Measurements from ENCODE around the gene PTGDR2.

Gene PTGDR2
- long read RNA-seq, transcript PTGDR2-201 (2 exons, 2,895 nt), result major isoform, 5 of 5 reads
- long read RNA-seq, partial matches to known transcripts, result 0 of 5 reads
- long read RNA-seq, other reads (novel, unspliced or antisense), result 0 of 5 reads

DNA sequence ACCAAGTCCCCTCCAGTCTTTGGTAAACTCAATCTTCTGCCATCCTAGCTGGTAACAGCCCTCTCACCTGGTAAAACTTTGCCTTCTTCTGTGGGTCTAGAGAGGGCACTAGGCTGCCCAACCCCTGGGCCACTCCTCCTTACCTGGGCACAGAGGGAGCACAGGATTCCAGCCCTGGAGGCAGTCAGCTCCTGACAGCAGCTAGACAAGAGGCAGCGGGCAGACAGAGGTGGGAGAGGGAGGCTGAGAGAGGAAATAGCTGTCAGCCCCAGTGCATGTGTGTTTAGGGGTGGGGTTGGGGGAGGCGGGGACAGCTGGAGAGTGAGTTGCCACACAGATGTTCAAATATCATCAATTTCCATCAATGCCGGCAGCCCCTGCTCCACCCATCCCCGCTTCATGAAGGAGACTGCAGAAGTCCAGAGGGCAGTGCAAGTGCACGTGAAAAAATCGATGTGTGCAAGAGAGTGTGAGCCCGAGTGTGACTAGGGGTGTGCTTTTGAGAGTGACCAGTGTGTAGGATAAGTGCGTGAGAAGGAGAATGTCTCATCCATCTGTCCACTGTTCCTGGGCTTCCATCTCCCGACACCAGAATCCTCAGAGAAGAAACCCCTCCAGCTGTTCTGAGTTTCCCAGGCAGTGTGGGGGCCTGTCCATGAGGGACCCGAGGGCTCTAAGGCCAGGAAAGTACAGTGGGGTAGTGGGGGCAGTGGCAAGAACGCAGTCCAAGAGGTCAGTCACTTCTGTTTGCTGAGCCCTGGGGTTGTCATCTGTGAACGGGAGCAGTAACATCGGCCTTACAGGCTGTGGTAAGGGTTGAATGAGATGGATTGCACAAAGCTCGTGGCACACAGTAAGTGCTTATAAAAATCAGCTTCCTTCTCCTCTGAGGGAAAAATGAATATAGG lies at the start of gene PTGDR2:
PTGDR2 (minus strand) TSS at position 225 of the 908 bp plus-strand sequence. CDS start 2,228 bp downstream, outside the sequence.
- no peak for DNase-seq (ENCODE audit: low read depth in 1 of 2, low spot score in 1 of 2)
- TF ChIP-seq SPI1 (IDR thresholded peaks at IDR 0.05; ENCODE audit: borderline replicate concordance, low read depth) (no peak), POLR2AphosphoS5 (IDR thresholded peaks at IDR 0.05; ENCODE audit: low read depth) (no peak), GABPA (IDR thresholded peaks at IDR 0.05; ENCODE audit: low read depth) (no peak)
- TF ChIP-seq, protein P1, sequence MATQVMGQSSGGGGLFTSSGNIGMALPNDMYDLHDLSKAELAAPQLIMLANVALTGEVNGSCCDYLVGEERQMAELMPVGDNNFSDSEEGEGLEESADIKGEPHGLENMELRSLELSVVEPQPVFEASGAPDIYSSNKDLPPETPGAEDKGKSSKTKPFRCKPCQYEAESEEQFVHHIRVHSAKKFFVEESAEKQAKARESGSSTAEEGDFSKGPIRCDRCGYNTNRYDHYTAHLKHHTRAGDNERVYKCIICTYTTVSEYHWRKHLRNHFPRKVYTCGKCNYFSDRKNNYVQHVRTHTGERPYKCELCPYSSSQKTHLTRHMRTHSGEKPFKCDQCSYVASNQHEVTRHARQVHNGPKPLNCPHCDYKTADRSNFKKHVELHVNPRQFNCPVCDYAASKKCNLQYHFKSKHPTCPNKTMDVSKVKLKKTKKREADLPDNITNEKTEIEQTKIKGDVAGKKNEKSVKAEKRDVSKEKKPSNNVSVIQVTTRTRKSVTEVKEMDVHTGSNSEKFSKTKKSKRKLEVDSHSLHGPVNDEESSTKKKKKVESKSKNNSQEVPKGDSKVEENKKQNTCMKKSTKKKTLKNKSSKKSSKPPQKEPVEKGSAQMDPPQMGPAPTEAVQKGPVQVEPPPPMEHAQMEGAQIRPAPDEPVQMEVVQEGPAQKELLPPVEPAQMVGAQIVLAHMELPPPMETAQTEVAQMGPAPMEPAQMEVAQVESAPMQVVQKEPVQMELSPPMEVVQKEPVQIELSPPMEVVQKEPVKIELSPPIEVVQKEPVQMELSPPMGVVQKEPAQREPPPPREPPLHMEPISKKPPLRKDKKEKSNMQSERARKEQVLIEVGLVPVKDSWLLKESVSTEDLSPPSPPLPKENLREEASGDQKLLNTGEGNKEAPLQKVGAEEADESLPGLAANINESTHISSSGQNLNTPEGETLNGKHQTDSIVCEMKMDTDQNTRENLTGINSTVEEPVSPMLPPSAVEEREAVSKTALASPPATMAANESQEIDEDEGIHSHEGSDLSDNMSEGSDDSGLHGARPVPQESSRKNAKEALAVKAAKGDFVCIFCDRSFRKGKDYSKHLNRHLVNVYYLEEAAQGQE (IDR thresholded peaks at IDR 0.05; ENCODE audit: insufficient replicate concordance, low read depth), result no peak
- TF ChIP-seq, protein P2, sequence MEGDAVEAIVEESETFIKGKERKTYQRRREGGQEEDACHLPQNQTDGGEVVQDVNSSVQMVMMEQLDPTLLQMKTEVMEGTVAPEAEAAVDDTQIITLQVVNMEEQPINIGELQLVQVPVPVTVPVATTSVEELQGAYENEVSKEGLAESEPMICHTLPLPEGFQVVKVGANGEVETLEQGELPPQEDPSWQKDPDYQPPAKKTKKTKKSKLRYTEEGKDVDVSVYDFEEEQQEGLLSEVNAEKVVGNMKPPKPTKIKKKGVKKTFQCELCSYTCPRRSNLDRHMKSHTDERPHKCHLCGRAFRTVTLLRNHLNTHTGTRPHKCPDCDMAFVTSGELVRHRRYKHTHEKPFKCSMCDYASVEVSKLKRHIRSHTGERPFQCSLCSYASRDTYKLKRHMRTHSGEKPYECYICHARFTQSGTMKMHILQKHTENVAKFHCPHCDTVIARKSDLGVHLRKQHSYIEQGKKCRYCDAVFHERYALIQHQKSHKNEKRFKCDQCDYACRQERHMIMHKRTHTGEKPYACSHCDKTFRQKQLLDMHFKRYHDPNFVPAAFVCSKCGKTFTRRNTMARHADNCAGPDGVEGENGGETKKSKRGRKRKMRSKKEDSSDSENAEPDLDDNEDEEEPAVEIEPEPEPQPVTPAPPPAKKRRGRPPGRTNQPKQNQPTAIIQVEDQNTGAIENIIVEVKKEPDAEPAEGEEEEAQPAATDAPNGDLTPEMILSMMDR (IDR thresholded peaks at IDR 0.05; ENCODE audit: insufficient read depth, low read length), result no peak
- Histone ChIP-seq H3K27me3 (ENCODE audit: insufficient read depth, poor library complexity, severe bottlenecking) (no peaks in the 10 kb centered on the region), H3K27ac (replicated peaks) (no peak within 1 kb of the TSS), H3K4me3 (replicated peaks; ENCODE audit: insufficient read depth, low read length) (no peak within 1 kb of the TSS)

DNA sequence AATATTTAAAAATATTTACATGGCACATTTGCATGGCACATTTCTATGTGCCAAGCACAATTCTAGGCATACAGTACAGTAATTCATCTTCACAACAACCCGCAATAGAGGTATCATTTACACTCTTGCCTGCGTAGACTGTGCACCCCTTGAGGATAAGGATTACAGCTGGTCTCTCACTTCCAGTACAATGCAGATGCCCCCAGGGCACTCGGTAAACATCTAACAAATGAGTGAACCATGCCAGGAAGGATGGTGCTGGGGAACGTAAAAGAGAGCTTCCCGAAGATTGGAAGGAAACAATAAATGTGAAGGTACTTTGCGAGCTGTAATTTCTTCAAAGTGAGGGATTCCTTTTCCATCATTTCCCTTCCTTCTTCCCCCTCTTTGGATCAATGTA lies 49.3 kb upstream of the PTGDR2 start:
- peak overlapping the region; percentile 72 for H3K4me3 ChIP-seq (replicated peaks; ENCODE audit: insufficient read depth, low read length)
- H3K27ac ChIP-seq (replicated peaks), result peak overlapping the region; percentile 96
- TF ChIP-seq GABPA (IDR thresholded peaks at IDR 0.05; ENCODE audit: low read depth), result no peak
- no peak for TF ChIP-seq POLR2AphosphoS5 (IDR thresholded peaks at IDR 0.05; ENCODE audit: low read depth)
- TF ChIP-seq, protein P1 (IDR thresholded peaks at IDR 0.05; ENCODE audit: insufficient replicate concordance, low read depth), result no peak
- TF ChIP-seq, protein P2 (IDR thresholded peaks at IDR 0.05; ENCODE audit: insufficient read depth, low read length), result no peak
- TF ChIP-seq SPI1 (IDR thresholded peaks at IDR 0.05; ENCODE audit: borderline replicate concordance, low read depth), result no peak
- no peak for DNase-seq (ENCODE audit: low read depth in 1 of 2, low spot score in 1 of 2)
- no peaks in the 10 kb centered on the region for H3K27me3 ChIP-seq (ENCODE audit: insufficient read depth, poor library complexity, severe bottlenecking)

DNA sequence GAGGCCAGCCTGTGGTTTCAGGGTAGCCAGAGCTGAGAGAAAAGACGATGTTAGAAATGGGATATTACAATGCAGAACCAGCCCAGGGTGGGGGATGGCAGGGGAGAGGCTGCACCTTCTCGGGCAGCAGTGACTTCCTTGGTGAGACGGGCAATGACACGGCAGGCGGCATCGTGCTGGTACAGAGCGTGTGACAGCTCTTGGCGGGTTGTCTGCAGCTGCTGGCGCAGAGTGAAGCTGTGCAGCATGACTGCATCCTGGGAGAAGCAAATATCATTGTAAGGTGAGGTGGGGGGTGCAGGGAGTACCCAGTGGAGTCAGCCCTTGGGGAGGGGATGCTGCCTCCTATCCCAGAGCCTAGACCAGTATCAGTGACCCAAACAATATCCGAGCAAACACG lies 46.9 kb upstream of the PTGDR2 start:
- TF ChIP-seq POLR2AphosphoS5 (IDR thresholded peaks at IDR 0.05; ENCODE audit: low read depth) (no peak), GABPA (IDR thresholded peaks at IDR 0.05; ENCODE audit: low read depth) (no peak), SPI1 (IDR thresholded peaks at IDR 0.05; ENCODE audit: borderline replicate concordance, low read depth) (no peak)
- TF ChIP-seq, protein P2 (IDR thresholded peaks at IDR 0.05; ENCODE audit: insufficient read depth, low read length), result no peak
- TF ChIP-seq, protein P1 (IDR thresholded peaks at IDR 0.05; ENCODE audit: insufficient replicate concordance, low read depth), result no peak
- no peak overlapping the region for H3K27ac ChIP-seq (replicated peaks)
- no peak overlapping the region for H3K4me3 ChIP-seq (replicated peaks; ENCODE audit: insufficient read depth, low read length)
- DNase-seq (ENCODE audit: low read depth in 1 of 2, low spot score in 1 of 2), result no peak
- H3K27me3 ChIP-seq (ENCODE audit: insufficient read depth, poor library complexity, severe bottlenecking), result no peaks in the 10 kb centered on the region

All from HL-60 (cell line).